Measurements from ENCODE around the gene GPR139.

Gene GPR139

GRCh38 chr16:20056436-20056835 lies 17.3 kb downstream of the GPR139 start:
- H3K27ac ChIP-seq (ENCODE audit: extremely low read depth, low read depth, low read length), result no peak overlapping the region
- H3K4me1 ChIP-seq (ENCODE audit: control insufficient read depth, insufficient read depth, low read length), result no peaks in the 10 kb centered on the region
- no peak overlapping the region for H3K4me3 ChIP-seq (ENCODE audit: low read depth, low read length)
- TF ChIP-seq ZNF521 (tag by site-specific recombination; IDR thresholded peaks at IDR 0.05), result no peak
- TF ChIP-seq KLF8 (tag by site-specific recombination; IDR thresholded peaks at IDR 0.05), result no peak
- no peaks in the 10 kb centered on the region for H3K36me3 ChIP-seq (ENCODE audit: control insufficient read depth in 2 of 2, insufficient read depth in 1 of 2, low read length in 2 of 2)
- H3K9me3 ChIP-seq (ENCODE audit: control insufficient read depth, insufficient read depth, low read depth, low read length), result no peaks in the 10 kb centered on the region
- POLR2A ChIA-PET, result no interaction called here
- CTCF ChIA-PET, result no interaction called here

- H3K27ac ChIP-seq (ENCODE audit: extremely low read depth, low read depth, low read length), result no peak overlapping the region
- H3K4me1 ChIP-seq (ENCODE audit: control insufficient read depth, insufficient read depth, low read length), result no peaks in the 10 kb centered on the region
- no peak overlapping the region for H3K4me3 ChIP-seq (ENCODE audit: low read depth, low read length)
- TF ChIP-seq ZNF664 (tag by site-specific recombination; IDR thresholded peaks at IDR 0.05) (no peak), ZNF423 (tag by site-specific recombination; IDR thresholded peaks at IDR 0.05) (no peak), ZNF560 (tag by site-specific recombination; IDR thresholded peaks at IDR 0.05; ENCODE audit: borderline replicate concordance) (no peak), ZNF184 (tag by site-specific recombination; IDR thresholded peaks at IDR 0.05) (no peak), ZNF48 (tag by site-specific recombination; IDR thresholded peaks at IDR 0.05) (no peak), SCRT2 (tag by site-specific recombination; IDR thresholded peaks at IDR 0.05) (no peak), ZNF658 (tag by site-specific recombination; IDR thresholded peaks at IDR 0.05) (no peak), PRDM4 (tag by site-specific recombination; IDR thresholded peaks at IDR 0.05) (no peak), SP7 (tag by site-specific recombination; IDR thresholded peaks at IDR 0.05) (no peak)
- CTCF ChIA-PET, result no interaction called here
- no peaks in the 10 kb centered on the region for H3K9me3 ChIP-seq (ENCODE audit: control insufficient read depth, insufficient read depth, low read depth, low read length)
- POLR2A ChIA-PET, result no interaction called here
- H3K36me3 ChIP-seq (ENCODE audit: control insufficient read depth in 2 of 2, insufficient read depth in 1 of 2, low read length in 2 of 2), result no peaks in the 10 kb centered on the region
Measured at GRCh38 chr16:20053336-20053735, 20.4 kb downstream of the GPR139 start.

- ChIA-PET POLR2A (no interaction called here), CTCF (interaction anchor here (1.5 kb wide), 1 partner anchor 144 kb away, joined by 5 read pairs; no protein-coding TSS in a partner anchor)
- Histone ChIP-seq H3K36me3 (ENCODE audit: control insufficient read depth in 2 of 2, insufficient read depth in 1 of 2, low read length in 2 of 2) (no peaks in the 10 kb centered on the region), H3K4me1 (ENCODE audit: control insufficient read depth, insufficient read depth, low read length) (no peaks in the 10 kb centered on the region), H3K4me3 (ENCODE audit: low read depth, low read length) (no peak overlapping the region), H3K27ac (ENCODE audit: extremely low read depth, low read depth, low read length) (no peak overlapping the region), H3K9me3 (ENCODE audit: control insufficient read depth, insufficient read depth, low read depth, low read length) (no peaks in the 10 kb centered on the region)
- TF ChIP-seq ZXDB (tag by site-specific recombination; IDR thresholded peaks at IDR 0.05) (no peak), ZNF133 (tag by site-specific recombination; IDR thresholded peaks at IDR 0.05) (no peak), ZNF610 (tag by site-specific recombination; IDR thresholded peaks at IDR 0.05; ENCODE audit: borderline replicate concordance) (no peak)
Measured at GRCh38 chr16:20051611-20052010, 22.1 kb downstream of the GPR139 start.

GRCh38 chr16:20051147-20051546 lies 22.5 kb downstream of the GPR139 start:
- Histone ChIP-seq H3K9me3 (ENCODE audit: control insufficient read depth, insufficient read depth, low read depth, low read length) (no peaks in the 10 kb centered on the region), H3K4me3 (ENCODE audit: low read depth, low read length) (no peak overlapping the region), H3K27ac (ENCODE audit: extremely low read depth, low read depth, low read length) (no peak overlapping the region), H3K4me1 (ENCODE audit: control insufficient read depth, insufficient read depth, low read length) (no peaks in the 10 kb centered on the region), H3K36me3 (ENCODE audit: control insufficient read depth in 2 of 2, insufficient read depth in 1 of 2, low read length in 2 of 2) (no peaks in the 10 kb centered on the region)
- POLR2A ChIA-PET, result no interaction called here
- CTCF ChIA-PET, result interaction anchor here (1.5 kb wide), 1 partner anchor 144 kb away, joined by 5 read pairs; no protein-coding TSS in a partner anchor
- TF ChIP-seq ZXDB (tag by site-specific recombination; IDR thresholded peaks at IDR 0.05) (no peak), ZNF302 (tag by site-specific recombination; IDR thresholded peaks at IDR 0.05; ENCODE audit: low read depth) (no peak), ZNF138 (tag by site-specific recombination; IDR thresholded peaks at IDR 0.05; ENCODE audit: borderline replicate concordance) (no peak), ZBTB49 (tag by site-specific recombination; IDR thresholded peaks at IDR 0.05; ENCODE audit: low read depth) (no peak), ZBTB6 (tag by site-specific recombination; IDR thresholded peaks at IDR 0.05) (no peak), ZNF776 (tag by site-specific recombination; IDR thresholded peaks at IDR 0.05; ENCODE audit: borderline replicate concordance) (no peak), ZNF585B (tag by site-specific recombination; IDR thresholded peaks at IDR 0.05) (no peak), ZNF707 (tag by site-specific recombination; IDR thresholded peaks at IDR 0.05) (no peak), ZNF324 (tag by site-specific recombination; IDR thresholded peaks at IDR 0.05) (no peak)
